HEK293 (cell line): ENCODE data around the gene HM13.
A peak's percentile ranks its signal among the peaks of the same experiment; 100 is the strongest.

ENCODE experiments used
- GLI4 ChIP-seq: fragments of 450-650 bp; formaldehyde crosslinking; IDR thresholded peaks from 2 replicates; pipeline ENCODE4 v1.5.1; 2016; ENCODE audit warnings: missing biosample characterization, missing genetic modification characterization
- HOXC10 ChIP-seq: sonication (generic); formaldehyde crosslinking; IDR thresholded peaks from 2 replicates; pipeline ENCODE4 v1.8.1; 2023; ENCODE audit warnings: mild to moderate bottlenecking, missing genetic modification reagents
- IKZF3 ChIP-seq: fragments of 450-650 bp; IDR thresholded peaks from 2 replicates; pipeline ENCODE4 v1.5.0; 2018; ENCODE audit warnings: missing biosample characterization, mild to moderate bottlenecking, missing genetic modification characterization, moderate library complexity
- SETDB1 ChIP-seq: IDR thresholded peaks from one replicate; pipeline ENCODE4 v1.6.1; 2017; ENCODE audit warnings: mild to moderate bottlenecking, low read length, moderate library complexity, mixed read lengths; ENCODE audit not compliant: insufficient read length
- SP2 ChIP-seq: fragments of 450-650 bp; formaldehyde crosslinking; IDR thresholded peaks from 2 replicates; pipeline ENCODE4 v1.5.1; 2016; ENCODE audit warnings: missing biosample characterization, missing genetic modification characterization
- SP3 ChIP-seq: fragments of 450-650 bp; formaldehyde crosslinking; IDR thresholded peaks from 2 replicates; pipeline ENCODE4 v1.5.1; 2016; ENCODE audit warnings: missing biosample characterization, missing genetic modification characterization
- SP7 ChIP-seq: fragments of 450-650 bp; formaldehyde crosslinking; IDR thresholded peaks from 2 replicates; pipeline ENCODE4 v1.5.1; 2016; ENCODE audit warnings: missing biosample characterization, missing genetic modification characterization
- TCF7L2 ChIP-seq: IDR thresholded peaks from 2 replicates; pipeline ENCODE4 v1.6.1; 2011; ENCODE audit warnings: low read depth, mild to moderate bottlenecking, inconsistent platforms, low read length, moderate library complexity, borderline replicate concordance
- TRIM28 ChIP-seq: IDR thresholded peaks from 2 replicates; pipeline ENCODE4 v1.6.1; 2011; ENCODE audit warnings: low read length, control low read depth, borderline replicate concordance
- YY2 ChIP-seq: fragments of 450-650 bp; formaldehyde crosslinking; IDR thresholded peaks from 2 replicates; pipeline ENCODE4 v1.5.1; 2016; ENCODE audit warnings: missing biosample characterization, missing genetic modification characterization
- ZBTB20 ChIP-seq: fragments of 450-650 bp; formaldehyde crosslinking; IDR thresholded peaks from 2 replicates; pipeline ENCODE4 v1.5.1; 2016; ENCODE audit warnings: missing biosample characterization, missing genetic modification characterization
- ZNF121 ChIP-seq: fragments of 450-650 bp; formaldehyde crosslinking; IDR thresholded peaks from 2 replicates; pipeline ENCODE4 v1.5.1; 2016; ENCODE audit warnings: missing biosample characterization, missing genetic modification characterization
- ZNF175 ChIP-seq: fragments of 450-650 bp; formaldehyde crosslinking; IDR thresholded peaks from 2 replicates; pipeline ENCODE4 v1.5.1; 2016; ENCODE audit warnings: missing biosample characterization, missing genetic modification characterization
- ZNF2 ChIP-seq: fragments of 450-650 bp; formaldehyde crosslinking; IDR thresholded peaks from 2 replicates; pipeline ENCODE4 v1.5.1; 2016; ENCODE audit warnings: missing biosample characterization, missing genetic modification characterization
- ZNF214 ChIP-seq: fragments of 450-650 bp; formaldehyde crosslinking; IDR thresholded peaks from 2 replicates; pipeline ENCODE4 v1.5.1; 2017; ENCODE audit warnings: missing biosample characterization, mild to moderate bottlenecking, missing genetic modification characterization, borderline replicate concordance
- ZNF248 ChIP-seq: fragments of 450-650 bp; formaldehyde crosslinking; IDR thresholded peaks from 2 replicates; pipeline ENCODE4 v1.5.1; 2017; ENCODE audit warnings: missing biosample characterization, missing genetic modification characterization
- ZNF341 ChIP-seq: fragments of 450-650 bp; formaldehyde crosslinking; IDR thresholded peaks from 2 replicates; pipeline ENCODE4; 2016; ENCODE audit warnings: low read depth, missing biosample characterization, missing genetic modification characterization
- ZNF350 ChIP-seq: fragments of 450-650 bp; formaldehyde crosslinking; IDR thresholded peaks from 2 replicates; pipeline ENCODE4 v1.5.0; 2017; ENCODE audit warnings: missing biosample characterization, mild to moderate bottlenecking, missing genetic modification characterization
- ZNF366 ChIP-seq: fragments of 450-650 bp; formaldehyde crosslinking; conservative IDR thresholded peaks from 2 replicates; pipeline ENCODE4 v1.5.1; 2016; ENCODE audit warnings: missing biosample characterization, missing genetic modification characterization
- ZNF501 ChIP-seq: fragments of 450-650 bp; formaldehyde crosslinking; IDR thresholded peaks from 2 replicates; pipeline ENCODE4 v1.5.1; 2016; ENCODE audit warnings: missing biosample characterization, missing genetic modification characterization
- ZNF561 ChIP-seq: fragments of 450-650 bp; IDR thresholded peaks from 2 replicates; pipeline ENCODE4 v1.5.1; 2018; ENCODE audit warnings: missing biosample characterization, missing genetic modification characterization, borderline replicate concordance
- ZNF585B ChIP-seq: fragments of 450-650 bp; formaldehyde crosslinking; IDR thresholded peaks from 2 replicates; pipeline ENCODE4 v1.5.1; 2016; ENCODE audit warnings: missing biosample characterization, missing genetic modification characterization
- ZNF621 ChIP-seq: fragments of 450-650 bp; formaldehyde crosslinking; IDR thresholded peaks from 2 replicates; pipeline ENCODE4 v1.5.1; 2017; ENCODE audit warnings: missing biosample characterization, missing genetic modification characterization
- ZNF658 ChIP-seq: fragments of 450-650 bp; formaldehyde crosslinking; IDR thresholded peaks from 2 replicates; pipeline ENCODE4; 2016; ENCODE audit warnings: missing biosample characterization, missing genetic modification characterization
- ZNF792 ChIP-seq: fragments of 450-650 bp; formaldehyde crosslinking; IDR thresholded peaks from 2 replicates; pipeline ENCODE4 v1.5.1; 2016; ENCODE audit warnings: missing biosample characterization, missing genetic modification characterization
- ZNF830 ChIP-seq: fragments of 450-650 bp; IDR thresholded peaks from 2 replicates; pipeline ENCODE4 v1.5.0; 2018; ENCODE audit warnings: missing biosample characterization, missing genetic modification characterization, low read depth, mild to moderate bottlenecking, moderate library complexity
- ZSCAN30 ChIP-seq: fragments of 450-650 bp; IDR thresholded peaks from 2 replicates; pipeline ENCODE4 v1.5.1; 2018; ENCODE audit warnings: missing biosample characterization, mild to moderate bottlenecking, missing genetic modification characterization, moderate library complexity
- TF ChIP-seq, protein P1 (sequence below): fragments of 450-650 bp; formaldehyde crosslinking; IDR thresholded peaks from 2 replicates; pipeline ENCODE4 v1.5.1; 2016; ENCODE audit warnings: missing biosample characterization, missing genetic modification characterization, borderline replicate concordance
- TF ChIP-seq, protein P2 (sequence below): fragments of 450-650 bp; formaldehyde crosslinking; conservative IDR thresholded peaks from 2 replicates; pipeline ENCODE4 v1.5.1; 2016; ENCODE audit warnings: low read depth, missing biosample characterization, missing genetic modification characterization
- TF ChIP-seq, protein P3 (sequence below): fragments of 450-650 bp; formaldehyde crosslinking; IDR thresholded peaks from 2 replicates; pipeline ENCODE4 v1.5.1; 2016; ENCODE audit warnings: missing biosample characterization, missing genetic modification characterization
- TF ChIP-seq, protein P4 (sequence below): fragments of 450-650 bp; formaldehyde crosslinking; IDR thresholded peaks from 2 replicates; pipeline ENCODE4 v1.5.1; 2017; ENCODE audit warnings: missing biosample characterization, missing genetic modification characterization
- TF ChIP-seq, protein P5 (sequence below): fragments of 450-650 bp; formaldehyde crosslinking; IDR thresholded peaks from 2 replicates; pipeline ENCODE4 v1.5.1; 2016; ENCODE audit warnings: missing biosample characterization, missing genetic modification characterization

Gene HM13

DNA sequence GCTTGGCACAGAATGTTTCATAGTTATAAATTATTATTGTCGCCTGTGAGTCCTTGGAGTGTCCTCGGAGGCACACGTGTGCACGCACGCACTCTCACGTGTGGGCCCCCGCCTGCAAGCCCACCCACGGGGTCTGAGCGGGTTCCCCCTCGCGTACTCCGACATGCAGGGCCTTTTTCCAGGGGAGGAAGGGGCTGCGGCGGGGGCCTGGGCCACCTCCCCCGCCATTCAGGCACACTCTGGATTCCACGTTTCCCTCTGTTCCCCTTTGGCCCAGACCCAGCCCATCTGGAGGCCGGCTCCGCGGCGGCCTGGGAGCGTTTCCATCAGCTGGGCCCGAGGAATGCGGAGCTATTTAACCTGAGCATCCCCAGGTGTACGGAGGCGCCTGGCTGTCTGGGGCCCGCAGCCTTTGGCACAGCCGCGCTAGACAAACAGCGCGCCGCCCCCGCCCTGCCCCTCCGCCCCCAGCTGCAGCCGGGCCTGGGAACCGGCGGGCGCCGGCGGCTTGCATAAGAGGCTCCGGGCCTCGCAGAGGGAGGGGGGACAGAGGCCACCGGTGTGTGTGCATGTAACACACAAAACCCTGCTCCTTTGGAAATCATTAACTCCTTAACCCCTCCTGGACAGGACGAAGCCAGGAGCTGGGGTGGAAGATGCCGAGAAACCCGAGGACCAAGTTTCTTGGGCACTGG, 94.2 kb downstream of the HM13 start (continued):
- TF ChIP-seq, protein P1, sequence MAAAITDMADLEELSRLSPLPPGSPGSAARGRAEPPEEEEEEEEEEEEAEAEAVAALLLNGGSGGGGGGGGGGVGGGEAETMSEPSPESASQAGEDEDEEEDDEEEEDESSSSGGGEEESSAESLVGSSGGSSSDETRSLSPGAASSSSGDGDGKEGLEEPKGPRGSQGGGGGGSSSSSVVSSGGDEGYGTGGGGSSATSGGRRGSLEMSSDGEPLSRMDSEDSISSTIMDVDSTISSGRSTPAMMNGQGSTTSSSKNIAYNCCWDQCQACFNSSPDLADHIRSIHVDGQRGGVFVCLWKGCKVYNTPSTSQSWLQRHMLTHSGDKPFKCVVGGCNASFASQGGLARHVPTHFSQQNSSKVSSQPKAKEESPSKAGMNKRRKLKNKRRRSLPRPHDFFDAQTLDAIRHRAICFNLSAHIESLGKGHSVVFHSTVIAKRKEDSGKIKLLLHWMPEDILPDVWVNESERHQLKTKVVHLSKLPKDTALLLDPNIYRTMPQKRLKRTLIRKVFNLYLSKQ = no peak
- TF ChIP-seq ZNF214 (tag by site-specific recombination) (no peak), ZNF175 (tag by site-specific recombination) (no peak), ZNF658 (tag by site-specific recombination) (no peak), HOXC10 (CRISPR knock-in tag) (no peak), ZNF350 (tag by site-specific recombination) (no peak), SP2 (tag by site-specific recombination) (peak; percentile 23), TRIM28 (no peak), ZBTB20 (peak; percentile 53; the same call in 1 of the 2 replicates), ZNF121 (no peak), ZNF792 (no peak), YY2 (tag by site-specific recombination) (no peak), ZNF341 (peak; percentile 96), TCF7L2 (peak; percentile 81; the same call in 1 of the 2 replicates), GLI4 (tag by site-specific recombination) (no peak), ZNF621 (tag by site-specific recombination) (no peak), SETDB1 (no peak), ZNF501 (no peak), ZNF561 (tag by site-specific recombination) (no peak), ZNF366 (tag by site-specific recombination) (no peak), ZNF2 (tag by site-specific recombination) (no peak), ZNF830 (tag by site-specific recombination) (no peak), SP7 (no peak), SP3 (tag by site-specific recombination) (no peak; the same call in 1 of the 2 replicates), IKZF3 (0 out of 2 replicates have a peak, but pooled peaks have one; percentile 39), ZNF585B (tag by site-specific recombination) (no peak), ZNF248 (tag by site-specific recombination) (no peak), ZSCAN30 (tag by site-specific recombination) (peak; percentile 20; the same call in 1 of the 2 replicates)
- TF ChIP-seq, protein P2, sequence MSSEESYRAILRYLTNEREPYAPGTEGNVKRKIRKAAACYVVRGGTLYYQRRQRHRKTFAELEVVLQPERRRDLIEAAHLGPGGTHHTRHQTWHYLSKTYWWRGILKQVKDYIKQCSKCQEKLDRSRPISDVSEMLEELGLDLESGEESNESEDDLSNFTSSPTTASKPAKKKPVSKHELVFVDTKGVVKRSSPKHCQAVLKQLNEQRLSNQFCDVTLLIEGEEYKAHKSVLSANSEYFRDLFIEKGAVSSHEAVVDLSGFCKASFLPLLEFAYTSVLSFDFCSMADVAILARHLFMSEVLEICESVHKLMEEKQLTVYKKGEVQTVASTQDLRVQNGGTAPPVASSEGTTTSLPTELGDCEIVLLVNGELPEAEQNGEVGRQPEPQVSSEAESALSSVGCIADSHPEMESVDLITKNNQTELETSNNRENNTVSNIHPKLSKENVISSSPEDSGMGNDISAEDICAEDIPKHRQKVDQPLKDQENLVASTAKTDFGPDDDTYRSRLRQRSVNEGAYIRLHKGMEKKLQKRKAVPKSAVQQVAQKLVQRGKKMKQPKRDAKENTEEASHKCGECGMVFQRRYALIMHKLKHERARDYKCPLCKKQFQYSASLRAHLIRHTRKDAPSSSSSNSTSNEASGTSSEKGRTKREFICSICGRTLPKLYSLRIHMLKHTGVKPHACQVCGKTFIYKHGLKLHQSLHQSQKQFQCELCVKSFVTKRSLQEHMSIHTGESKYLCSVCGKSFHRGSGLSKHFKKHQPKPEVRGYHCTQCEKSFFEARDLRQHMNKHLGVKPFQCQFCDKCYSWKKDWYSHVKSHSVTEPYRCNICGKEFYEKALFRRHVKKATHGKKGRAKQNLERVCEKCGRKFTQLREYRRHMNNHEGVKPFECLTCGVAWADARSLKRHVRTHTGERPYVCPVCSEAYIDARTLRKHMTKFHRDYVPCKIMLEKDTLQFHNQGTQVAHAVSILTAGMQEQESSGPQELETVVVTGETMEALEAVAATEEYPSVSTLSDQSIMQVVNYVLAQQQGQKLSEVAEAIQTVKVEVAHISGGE (tag by site-specific recombination) = no peak
- TF ChIP-seq, protein P3, sequence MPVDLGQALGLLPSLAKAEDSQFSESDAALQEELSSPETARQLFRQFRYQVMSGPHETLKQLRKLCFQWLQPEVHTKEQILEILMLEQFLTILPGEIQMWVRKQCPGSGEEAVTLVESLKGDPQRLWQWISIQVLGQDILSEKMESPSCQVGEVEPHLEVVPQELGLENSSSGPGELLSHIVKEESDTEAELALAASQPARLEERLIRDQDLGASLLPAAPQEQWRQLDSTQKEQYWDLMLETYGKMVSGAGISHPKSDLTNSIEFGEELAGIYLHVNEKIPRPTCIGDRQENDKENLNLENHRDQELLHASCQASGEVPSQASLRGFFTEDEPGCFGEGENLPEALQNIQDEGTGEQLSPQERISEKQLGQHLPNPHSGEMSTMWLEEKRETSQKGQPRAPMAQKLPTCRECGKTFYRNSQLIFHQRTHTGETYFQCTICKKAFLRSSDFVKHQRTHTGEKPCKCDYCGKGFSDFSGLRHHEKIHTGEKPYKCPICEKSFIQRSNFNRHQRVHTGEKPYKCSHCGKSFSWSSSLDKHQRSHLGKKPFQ (tag by site-specific recombination) = no peak
- TF ChIP-seq, protein P4, sequence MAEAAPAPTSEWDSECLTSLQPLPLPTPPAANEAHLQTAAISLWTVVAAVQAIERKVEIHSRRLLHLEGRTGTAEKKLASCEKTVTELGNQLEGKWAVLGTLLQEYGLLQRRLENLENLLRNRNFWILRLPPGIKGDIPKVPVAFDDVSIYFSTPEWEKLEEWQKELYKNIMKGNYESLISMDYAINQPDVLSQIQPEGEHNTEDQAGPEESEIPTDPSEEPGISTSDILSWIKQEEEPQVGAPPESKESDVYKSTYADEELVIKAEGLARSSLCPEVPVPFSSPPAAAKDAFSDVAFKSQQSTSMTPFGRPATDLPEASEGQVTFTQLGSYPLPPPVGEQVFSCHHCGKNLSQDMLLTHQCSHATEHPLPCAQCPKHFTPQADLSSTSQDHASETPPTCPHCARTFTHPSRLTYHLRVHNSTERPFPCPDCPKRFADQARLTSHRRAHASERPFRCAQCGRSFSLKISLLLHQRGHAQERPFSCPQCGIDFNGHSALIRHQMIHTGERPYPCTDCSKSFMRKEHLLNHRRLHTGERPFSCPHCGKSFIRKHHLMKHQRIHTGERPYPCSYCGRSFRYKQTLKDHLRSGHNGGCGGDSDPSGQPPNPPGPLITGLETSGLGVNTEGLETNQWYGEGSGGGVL (tag by site-specific recombination) = peak; percentile 42; the same call in 1 of the 2 replicates
- TF ChIP-seq, protein P5, sequence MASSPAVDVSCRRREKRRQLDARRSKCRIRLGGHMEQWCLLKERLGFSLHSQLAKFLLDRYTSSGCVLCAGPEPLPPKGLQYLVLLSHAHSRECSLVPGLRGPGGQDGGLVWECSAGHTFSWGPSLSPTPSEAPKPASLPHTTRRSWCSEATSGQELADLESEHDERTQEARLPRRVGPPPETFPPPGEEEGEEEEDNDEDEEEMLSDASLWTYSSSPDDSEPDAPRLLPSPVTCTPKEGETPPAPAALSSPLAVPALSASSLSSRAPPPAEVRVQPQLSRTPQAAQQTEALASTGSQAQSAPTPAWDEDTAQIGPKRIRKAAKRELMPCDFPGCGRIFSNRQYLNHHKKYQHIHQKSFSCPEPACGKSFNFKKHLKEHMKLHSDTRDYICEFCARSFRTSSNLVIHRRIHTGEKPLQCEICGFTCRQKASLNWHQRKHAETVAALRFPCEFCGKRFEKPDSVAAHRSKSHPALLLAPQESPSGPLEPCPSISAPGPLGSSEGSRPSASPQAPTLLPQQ (tag by site-specific recombination) = no peak
